NCI-H446 treated with DMSO at 0.1 percent for 48 hours (cell line): ENCODE data around the gene EFCAB8.
A peak's percentile ranks its signal among the peaks of the same experiment; 100 is the strongest.
"Not testable (repeated sequence)": the region's sequence is repeated elsewhere in the genome, so short reads cannot be mapped to it uniquely, and the experiment has no call there.

Source experiments
- DNase-seq: peaks from one replicate; lab custom pipeline; 2025; lab: John Stamatoyannopoulos, UW

Gene EFCAB8

DNA sequence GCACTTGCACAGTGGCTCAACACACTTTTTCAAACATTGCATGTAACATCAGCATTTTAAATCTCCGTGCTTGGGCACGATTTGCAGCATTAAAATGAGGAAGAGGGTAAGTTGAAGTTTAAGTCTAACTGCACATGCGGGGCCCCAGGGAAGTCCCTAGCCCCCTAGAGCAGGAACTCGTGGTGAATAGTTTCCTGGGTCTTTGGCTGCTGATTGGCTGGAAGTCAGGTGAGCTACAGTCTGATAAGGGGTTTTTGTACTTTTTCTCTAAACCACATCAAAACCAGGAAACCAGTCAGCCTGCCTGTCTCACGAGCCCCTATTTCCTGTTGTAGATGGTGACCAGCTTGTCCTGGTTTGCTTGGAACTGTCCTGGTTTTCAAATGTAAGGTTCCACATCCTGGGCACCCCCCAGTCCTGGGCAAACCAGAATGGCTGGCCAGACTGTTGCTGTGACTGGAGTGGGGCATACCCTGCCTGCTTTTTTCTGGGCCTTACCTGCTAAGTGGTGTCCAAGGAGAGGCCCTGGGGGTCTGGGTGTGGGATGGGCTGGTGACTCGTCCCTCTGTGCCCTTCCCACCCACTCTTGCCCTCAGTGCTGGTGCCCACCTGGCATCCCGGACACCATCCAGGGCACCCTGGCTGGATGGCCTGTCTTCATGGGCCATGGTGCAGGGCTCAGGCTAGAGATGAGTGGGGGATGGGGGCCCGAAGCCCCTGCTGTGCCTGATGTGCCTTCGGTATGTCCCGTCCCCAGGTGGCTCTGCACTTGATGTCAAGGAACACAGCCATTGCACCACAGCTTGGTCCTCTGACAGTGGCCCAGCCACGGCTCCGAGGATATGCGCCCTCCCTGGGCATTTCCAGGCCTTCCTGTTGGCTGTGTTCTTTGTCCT, 113.7 kb downstream of the EFCAB8 start:
- DNase-seq = no peak

DNA sequence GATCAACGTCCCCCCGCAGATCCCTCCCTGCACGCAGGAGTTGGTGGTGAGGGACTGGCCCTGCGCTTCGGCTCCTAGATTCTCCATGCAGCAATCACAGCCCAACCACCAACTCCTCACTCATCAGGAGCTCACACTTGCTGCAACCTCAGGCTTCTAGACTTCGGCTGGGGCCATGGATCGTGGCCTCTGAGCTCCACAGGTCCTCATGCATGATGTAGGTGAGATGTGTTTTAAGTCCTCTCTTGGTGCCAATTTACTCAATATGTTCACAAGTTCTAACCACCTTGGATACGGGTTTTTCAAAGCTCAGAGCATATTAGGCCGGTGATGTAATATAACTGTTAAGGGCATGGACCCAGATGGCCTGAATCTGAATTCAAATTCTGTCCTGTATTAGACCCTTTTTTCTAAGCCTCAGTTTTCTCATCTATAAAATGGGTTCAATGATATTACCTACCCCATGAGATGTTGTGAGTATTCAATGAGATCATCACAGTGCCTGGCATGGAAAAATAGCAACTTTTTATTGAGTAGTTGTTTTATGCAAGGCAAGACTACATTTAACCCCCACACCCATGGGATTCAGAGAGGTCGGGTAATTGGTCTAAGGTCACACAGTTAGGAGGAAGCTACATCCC, 114.5 kb downstream of the EFCAB8 start:
- DNase-seq = no peak

DNA sequence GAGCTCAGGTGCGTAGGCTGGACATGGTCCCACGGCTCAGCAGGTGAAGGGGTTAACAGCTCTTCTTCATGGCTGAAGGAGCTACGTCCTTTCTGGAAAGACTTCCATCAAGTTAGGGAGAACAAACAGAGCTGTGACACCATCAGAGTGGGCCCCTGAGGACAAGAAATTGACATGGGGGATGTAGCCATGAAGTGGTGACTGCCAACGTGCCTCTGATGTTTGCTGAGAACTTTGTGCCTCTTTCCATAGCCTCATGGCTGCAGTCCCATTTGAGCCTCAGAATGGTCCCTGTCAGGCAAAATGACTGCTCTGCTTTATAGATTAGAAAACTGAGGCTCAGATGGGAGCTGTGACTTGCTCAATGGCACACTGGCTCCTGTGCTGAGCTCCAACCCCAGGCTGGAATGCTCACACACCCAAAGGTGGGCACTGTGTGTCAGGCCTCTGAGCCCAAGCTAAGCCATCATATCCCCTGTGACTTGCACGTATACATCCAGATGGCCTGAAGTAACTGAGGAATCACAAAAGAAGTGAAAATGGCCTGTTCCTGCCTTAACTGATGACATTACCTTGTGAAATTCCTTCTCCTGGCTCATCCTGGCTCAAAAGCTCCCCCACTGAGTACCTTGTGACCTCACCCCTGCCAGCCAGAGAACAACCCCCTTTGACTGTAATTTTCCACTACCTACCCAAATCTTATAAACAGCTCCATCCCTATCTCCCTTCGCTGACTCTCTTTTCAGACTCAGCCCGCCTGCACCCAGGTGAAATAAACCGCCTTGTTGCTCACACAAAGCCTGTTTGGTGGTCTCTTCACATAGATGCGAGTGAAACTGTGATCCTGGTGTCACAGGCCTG, 115.7 kb downstream of the EFCAB8 start:
- DNase-seq = not testable (repeated sequence)

DNA sequence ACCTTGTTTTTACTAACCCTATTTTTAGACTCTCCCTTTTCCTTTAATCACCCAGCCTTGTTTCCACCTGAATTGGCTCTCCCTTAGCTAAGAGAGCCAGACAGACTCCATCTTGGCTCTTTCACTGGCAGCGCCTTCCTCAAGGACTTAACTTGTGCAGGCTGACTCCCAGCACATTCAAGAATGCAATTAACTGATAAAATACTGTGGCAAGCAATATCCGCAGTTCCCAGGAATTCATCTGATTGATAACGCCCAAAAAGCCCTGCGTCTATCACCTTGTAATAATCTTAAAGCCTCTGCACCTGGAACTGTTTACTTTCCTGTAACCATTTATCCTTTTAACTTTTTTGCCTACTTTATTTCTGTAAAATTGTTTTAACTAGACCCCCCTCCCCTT, 116.4 kb downstream of the EFCAB8 start:
- not testable (repeated sequence) for DNase-seq

DNA sequence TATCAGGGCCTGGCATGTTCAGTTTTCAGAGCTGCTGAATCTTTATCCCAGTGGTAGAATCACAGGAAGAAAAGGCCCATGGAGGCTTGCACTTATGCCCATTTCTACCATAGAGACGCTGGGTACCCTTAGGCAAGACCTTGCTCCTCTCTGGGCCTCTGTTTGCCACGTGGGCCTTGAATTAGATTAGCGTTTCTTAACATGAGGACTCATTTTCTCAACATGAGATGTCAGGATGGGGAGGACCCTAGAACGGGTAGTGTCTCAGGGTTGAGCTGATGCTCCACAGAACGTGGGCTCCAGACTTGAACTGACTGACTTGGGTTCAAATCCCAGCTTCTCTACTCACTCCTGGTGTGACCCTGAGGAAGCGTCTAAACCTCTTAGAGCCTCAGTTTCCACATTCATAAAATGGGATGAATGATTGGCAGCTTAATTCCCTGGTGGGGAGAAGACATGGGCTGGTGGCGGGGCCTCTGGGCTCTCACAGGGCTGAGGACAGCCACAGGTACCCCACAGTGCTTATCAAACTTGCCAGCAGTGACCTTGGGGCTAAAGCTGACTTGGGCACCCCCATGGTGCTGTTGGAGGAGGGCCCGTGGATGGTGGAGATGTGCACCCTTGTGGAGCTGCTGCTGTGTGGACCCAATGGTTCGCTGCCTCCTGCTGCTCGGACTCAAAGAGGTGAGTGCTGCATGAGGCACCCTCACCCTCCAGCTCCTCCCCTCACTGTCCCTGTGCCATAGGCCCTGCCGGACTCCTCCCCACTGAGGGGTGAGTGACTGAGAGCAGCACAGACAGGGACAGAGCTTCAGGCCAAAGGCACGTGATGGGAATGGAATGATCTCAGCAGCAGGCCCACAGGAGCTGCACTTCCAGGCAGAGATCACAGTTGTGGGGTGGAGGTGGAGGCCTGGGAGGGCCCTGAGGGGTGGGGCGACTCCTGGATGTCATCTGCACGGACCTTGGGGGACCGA, 117.3 kb downstream of the EFCAB8 start:
- no peak for DNase-seq

DNA sequence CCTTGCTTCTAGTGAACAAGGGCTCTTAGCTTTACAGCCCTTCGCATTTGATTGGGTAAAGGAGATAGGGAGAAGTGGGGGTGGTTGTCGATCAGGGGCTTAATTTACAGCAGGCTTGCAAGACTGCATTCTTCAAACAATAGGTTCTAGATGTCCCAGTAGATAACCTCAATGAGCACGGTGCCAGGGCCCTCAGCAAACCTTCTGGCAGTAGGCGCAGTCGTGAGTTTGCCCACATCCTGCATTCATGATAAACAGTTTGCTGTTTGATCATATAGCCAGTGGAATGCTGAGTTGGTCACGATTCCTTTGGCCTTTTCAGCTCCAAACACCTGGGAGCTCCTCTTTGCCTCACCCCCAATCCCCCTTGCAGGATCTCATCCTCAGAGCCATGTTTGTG, 118.0 kb downstream of the EFCAB8 start:
- DNase-seq = no peak

DNA sequence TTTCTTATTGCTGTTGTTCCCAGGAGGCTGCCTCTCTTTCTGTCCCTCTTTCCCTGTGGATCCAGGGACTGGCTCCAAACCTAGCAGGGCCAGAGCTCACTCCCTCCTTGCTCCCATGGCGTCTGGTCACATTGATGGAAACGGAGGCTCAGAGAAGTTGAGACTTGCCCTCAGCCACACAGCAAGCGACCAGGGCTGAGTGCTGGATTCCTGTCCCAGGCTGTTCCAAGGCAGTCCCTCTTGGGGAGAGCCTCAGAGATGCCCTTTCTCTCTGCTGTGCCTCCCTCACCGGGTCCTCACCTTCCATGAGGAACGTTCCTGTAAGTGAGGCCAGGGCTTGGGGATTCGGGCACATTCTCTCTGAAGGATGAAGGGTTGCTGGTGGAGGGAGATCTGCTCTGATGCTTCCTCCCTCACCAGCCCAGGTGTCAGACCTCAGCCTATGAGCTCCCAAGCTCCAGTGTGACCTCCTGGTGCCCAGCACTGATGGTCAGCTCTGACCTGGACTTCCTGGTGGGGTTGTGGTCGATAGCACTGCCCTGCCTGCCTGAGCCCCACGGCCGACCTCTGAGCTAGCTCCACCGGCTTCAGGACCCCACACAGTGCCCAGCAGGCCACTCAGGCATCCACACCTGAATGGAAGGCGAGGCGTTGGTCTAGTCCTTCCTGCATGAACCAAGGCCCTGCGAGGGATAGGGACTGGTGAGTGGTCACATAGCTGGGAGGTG, 118.7 kb downstream of the EFCAB8 start:
- no peak for DNase-seq

DNA sequence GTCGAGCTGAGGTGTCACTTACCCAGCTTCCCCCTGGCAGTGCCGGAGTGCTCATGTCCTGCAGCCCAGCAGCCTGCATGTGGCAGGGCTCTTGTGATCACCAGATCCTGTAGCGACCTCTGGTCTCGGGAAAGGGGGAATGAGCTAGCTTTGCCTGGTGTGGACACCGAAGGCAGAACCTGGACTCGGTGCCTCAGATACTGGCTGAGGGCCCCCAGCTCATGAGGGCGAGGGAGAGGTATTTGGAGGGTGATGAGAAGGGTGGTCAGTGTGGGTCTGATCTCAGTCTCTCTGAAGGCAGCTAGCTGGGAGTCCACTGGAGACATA, 119.2 kb downstream of the EFCAB8 start:
- DNase-seq = no peak

DNA sequence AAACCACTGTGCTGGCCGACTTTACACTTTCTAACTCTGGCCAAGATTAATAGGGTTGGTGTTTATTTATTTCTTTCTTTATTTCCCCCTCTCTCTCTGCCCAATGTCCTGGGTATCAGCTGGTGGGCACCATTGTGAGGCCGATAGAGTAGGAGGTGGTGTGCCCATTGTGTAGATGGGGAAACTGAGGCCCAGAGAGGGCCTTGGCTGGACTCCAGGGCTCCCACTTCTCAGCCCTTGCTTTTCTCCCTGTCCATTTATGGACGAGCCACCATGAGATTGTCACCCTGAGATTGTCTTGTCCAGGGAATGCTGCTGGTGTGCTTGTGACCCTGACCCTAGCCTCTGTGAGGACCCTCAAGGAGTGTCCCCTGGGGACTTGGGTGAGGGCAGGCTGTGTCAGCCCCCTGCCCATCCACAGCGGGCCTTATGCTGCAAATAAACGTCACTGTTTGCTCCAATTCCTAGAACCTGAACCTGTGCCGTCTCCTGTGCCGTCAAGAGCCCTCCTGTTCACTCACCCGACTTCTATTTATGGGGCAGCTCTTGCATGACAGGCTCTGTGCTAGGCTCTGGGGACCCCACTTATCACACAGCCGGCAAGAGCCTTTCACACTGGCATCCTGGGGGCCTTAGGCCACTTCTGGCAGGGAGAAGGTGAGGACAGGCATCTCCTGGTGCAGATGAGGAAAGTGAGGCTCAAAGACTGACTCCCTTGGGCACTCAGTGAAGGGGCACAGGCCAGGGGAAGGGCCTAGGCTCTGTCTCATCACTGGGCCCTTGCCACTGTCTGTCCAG, 120.7 kb downstream of the EFCAB8 start:
- no peak for DNase-seq

DNA sequence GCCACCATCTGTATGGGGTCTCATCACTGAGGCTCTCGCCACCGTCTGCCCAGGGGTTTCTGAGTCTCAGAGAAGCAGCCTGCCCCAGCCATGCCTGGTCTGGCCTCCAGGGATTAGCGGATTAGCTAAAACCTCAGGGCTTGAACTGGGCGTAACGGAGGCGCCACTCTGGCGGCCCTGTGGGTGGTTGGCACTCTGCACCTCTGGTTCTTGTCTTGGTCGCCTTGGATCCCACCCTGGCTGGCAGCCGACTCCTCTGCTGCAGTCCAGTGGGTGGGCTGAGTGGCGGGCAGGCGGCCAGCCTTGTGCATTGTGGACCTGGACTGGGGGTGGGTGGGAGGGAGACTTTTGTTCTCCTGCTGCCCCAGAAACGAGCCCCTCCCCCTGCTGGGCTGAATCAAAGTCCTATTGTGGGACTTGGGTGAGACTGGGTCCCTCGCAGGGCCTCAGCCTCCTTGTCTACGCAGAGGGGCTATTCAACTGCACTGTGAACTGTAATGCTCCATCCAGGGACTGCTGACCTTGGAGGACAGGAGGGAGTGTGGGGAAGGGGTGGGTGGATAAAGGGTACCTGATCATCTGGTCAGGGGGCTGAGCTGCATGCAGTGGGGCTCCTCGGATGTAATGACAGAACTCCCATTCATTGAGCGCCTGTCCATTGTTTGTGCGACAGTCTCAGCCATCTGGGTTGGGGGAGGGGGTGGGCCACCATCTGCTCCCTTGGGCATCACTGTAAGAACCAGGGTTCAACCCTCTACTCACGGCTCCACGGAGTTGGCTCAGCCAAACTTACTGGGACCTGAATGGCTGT, 121.6 kb downstream of the EFCAB8 start:
- no peak for DNase-seq

DNA sequence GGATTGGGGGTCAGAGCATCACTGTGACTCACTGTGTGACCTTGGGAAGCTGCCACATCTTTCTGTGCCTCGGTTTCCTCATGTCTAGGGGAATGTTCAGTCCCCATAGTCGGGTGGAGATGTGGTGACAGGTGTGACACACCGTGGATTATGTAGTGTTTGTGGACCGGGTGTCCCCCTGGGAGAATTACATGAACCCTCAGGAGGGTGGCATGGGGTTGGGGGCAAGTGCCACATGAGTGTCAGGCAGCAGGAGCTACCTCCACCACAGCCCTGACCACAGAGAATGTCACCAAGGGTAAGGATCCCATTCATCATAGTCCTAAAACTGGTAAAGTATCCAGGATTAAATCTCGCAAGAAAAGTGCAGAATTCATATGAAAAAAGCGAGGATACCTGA, 122.3 kb downstream of the EFCAB8 start:
- no peak for DNase-seq

DNA sequence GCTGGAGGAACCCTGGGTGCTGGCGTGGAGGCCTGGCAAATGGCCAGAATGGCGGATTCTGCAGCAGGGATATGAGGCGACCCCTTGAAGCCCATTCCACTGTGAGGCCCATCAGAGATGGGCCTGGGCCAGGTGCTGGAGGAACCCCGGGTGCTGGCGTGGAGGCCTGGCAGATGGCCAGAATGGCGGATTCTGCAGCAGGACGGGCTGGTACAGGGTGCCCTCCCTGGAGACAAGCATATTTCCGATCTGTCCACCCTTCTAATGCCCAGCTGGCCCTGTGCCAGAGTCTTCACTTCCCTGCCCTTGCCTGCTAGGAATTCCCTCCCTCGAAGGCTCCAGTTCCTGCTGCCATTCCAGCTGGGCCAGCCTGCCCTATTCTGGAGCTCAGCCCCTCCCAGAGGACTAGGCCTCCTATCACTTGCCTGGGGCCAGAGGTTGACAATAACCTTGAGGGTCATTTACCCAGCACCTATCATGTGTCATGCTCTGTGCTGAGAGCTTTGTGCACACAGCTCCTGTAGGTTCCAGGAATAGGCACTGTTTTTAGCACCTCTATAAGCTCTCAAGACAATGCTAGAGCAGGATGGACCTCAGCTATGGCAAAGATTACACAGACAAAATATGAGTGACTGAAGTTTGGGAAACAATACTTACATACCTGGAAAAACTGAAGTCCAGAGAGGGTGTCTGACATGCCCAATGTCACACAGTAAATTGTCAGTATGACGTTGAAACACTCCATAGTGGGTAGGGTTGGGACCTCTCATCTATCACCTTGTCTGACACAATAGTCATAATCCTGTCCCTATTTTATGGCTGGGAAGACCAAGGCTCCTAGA, 124.1 kb downstream of the EFCAB8 start:
- DNase-seq = peak; percentile 13

DNA sequence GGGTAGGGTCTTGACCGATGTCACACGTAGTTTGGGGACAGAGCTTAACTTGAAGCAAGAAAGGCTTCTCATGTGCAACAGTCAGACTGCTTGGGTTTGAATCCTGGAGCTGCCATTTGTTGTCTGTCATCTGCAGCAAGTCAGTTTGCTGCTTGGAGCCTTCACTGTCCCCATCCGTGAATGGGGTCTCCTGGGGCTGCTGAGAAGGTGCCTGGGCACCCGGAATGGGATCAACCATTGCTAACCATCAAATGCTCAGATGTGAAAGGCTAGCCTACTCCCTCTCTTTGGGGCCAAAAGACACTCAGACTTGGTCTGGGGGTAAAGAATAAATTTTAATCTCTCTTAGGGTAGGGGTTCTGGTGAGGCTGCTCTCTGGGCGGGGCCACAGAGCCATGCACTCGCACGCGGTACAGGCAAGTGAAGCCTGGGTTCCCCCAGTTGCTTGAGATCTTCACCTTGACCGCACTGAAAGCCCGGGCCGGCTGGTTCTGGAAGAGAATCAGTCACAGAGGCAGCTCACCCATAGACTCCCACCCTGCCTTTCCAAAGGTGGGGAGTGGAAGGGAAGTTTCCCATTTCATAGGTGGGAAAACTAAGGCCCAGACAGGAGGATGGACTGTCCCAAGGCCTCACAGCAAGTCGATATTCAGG, 124.9 kb downstream of the EFCAB8 start:
- DNase-seq = no peak

DNA sequence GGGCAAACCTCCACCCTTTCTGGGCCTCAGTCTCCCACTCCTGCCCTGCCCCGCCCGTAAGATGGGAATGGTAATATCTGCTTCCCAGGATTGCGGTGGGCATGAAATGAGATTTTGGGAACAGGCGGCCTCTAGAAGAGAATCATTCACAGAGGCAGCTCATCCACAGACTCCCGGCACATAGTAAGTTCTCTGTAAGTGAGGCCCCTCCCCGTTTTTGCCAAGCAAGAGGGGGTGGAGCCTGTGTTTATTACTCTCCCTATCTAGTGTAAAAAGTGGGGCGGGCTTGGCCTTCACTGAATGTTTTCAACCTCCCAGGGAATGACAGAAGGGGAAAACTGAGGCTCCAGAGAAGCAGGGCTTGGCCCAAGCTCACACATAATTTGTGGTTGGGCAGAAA, 125.5 kb downstream of the EFCAB8 start:
- no peak for DNase-seq

DNA sequence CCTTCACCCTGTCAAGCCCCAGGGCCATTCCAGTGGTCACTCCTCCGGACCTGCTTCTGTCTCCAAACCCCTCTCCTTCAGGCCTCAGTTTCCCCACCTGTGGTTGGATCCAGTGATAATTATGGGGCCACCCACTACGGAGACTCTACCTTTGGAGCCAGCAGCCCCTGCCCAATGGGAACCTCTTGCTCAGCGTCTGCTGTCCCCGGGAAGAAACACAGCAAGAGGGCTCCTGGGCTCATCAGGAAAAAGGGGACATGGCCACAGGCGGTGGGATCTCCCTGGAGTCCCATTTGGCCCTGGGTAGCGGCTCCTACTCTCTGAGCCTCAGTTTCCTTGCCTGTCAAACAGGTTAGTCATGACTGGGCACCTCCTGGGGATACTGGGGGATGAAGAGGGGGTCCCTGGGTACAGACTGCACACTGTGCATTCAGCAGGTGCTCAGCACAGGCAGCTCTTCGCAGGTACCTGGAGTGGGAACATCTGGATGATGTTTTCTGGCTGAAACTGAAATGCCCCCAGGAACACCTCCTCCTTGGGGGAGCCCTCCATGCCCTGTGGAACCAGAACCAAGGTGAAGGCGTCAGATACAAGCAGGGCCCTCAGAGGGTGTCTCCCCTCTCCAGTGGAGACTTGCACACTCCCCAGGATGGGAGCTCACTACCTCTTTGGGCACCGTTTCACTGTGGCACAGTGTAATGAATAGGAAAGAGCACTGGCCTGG, 126.1 kb downstream of the EFCAB8 start:
- DNase-seq = no peak

DNA sequence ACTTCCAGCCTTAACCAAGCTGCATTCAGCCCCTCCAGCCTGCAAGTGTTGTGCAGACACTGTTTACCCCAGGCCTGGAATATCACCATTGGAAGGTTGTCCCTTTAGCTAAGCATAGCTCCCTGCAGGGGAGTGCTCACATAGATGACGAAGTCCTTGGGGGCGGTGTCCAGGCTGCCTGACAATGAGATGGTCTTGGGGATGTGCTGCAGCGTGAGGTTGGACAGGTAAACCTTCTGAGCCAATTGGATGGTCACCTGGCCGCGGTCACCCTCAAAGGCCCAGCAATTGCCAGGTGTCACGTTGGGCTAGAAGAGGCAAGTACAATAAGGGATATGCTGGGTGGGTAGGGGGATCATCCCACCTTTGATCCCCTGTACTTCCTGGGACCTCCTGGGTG, 126.9 kb downstream of the EFCAB8 start:
- no peak for DNase-seq
